ENCODE data around the gene LAMB3. TPM values are rescaled to one million over a fixed set of nuclear protein-coding genes. Genes with fewer than 3 reads are reported as not detected.

LAMB3 gene
- total RNA-seq, 1 experiment from 2014 or later = 473 TPM

- ChIA-PET POLR2A (ENCODE audit: unreplicated experiment) (interaction anchor here (0.6 kb wide), 1 partner anchor 759 kb away, joined by 3 read pairs; no protein-coding TSS in a partner anchor), CTCF (no interaction called here)
- H3K9me3 ChIP-seq (ENCODE audit: low read length) = no peaks in the 10 kb centered on the region
- no peak for TF ChIP-seq EZH2 (IDR thresholded peaks at IDR 0.05; ENCODE audit: low read length, unreplicated experiment)
- TF ChIP-seq EZH2phosphoT487 (IDR thresholded peaks at IDR 0.05; ENCODE audit: borderline replicate concordance, low read length) = no peak
- no peak for TF ChIP-seq CTCF (conservative IDR thresholded peaks at IDR 0.05; ENCODE audit: low read depth, low read length)
- H2AFZ ChIP-seq (ENCODE audit: low read length) = no peak overlapping the region
- intact Hi-C loops (cut with micrococcal nuclease) = no loop called here
- ATAC-seq (no peak), DNase-seq (no peak)
- no peak overlapping the region for H3K4me3 ChIP-seq (ENCODE audit: low read length)
- peaks cover 19% of the 10 kb centered on the region for H3K4me1 ChIP-seq (ENCODE audit: insufficient read depth, low read length)
- no peaks in the 10 kb centered on the region for H3K79me2 ChIP-seq (ENCODE audit: low read length)
- no peak overlapping the region for H3K4me2 ChIP-seq (ENCODE audit: low read length)
- H3K27ac ChIP-seq (ENCODE audit: low read length) = no peak overlapping the region
- peaks cover 31% of the 10 kb centered on the region for H3F3A ChIP-seq (ENCODE audit: low read length, unreplicated experiment)
- 0 out of 2 replicates have a peak, but pooled peaks cover 9% of the 10 kb centered on the region for H4K20me1 ChIP-seq (ENCODE audit: low read length)
- no peaks in the 10 kb centered on the region for H3K9me2 ChIP-seq (replicated peaks; ENCODE audit: low read length)
- peaks cover 43% of the 10 kb centered on the region for H3K36me3 ChIP-seq (ENCODE audit: low read depth, low read length)
- H3K9ac ChIP-seq (ENCODE audit: low read length) = no peak overlapping the region
- BruUV-seq (replicated peaks) = no TSS peak
- H3K27me3 ChIP-seq (ENCODE audit: low read length) = no peaks in the 10 kb centered on the region
Observed at GRCh38 chr1:209612646-209613399, 39.4 kb downstream of the LAMB3 start.

- intact Hi-C loops (cut with micrococcal nuclease) = no loop called here
- TF ChIP-seq EZH2phosphoT487 (IDR thresholded peaks at IDR 0.05; ENCODE audit: borderline replicate concordance, low read length) (no peak), CTCF (conservative IDR thresholded peaks at IDR 0.05; ENCODE audit: low read depth, low read length) (peak; percentile 41)
- Histone ChIP-seq H2AFZ (ENCODE audit: low read length) (no peak overlapping the region), H3K9ac (ENCODE audit: low read length) (no peak overlapping the region), H3K4me2 (ENCODE audit: low read length) (no peak overlapping the region), H3K9me2 (replicated peaks; ENCODE audit: low read length) (no peaks in the 10 kb centered on the region), H3K4me3 (ENCODE audit: low read length) (no peak overlapping the region), H3K9me3 (ENCODE audit: low read length) (no peaks in the 10 kb centered on the region), H3K27ac (ENCODE audit: low read length) (no peak overlapping the region), H3F3A (ENCODE audit: low read length, unreplicated experiment) (peaks cover 31% of the 10 kb centered on the region), H3K4me1 (ENCODE audit: insufficient read depth, low read length) (peaks cover 27% of the 10 kb centered on the region), H3K27me3 (ENCODE audit: low read length) (no peaks in the 10 kb centered on the region), H4K20me1 (ENCODE audit: low read length) (0 out of 2 replicates have a peak, but pooled peaks cover 8% of the 10 kb centered on the region), H3K36me3 (ENCODE audit: low read depth, low read length) (peaks cover 34% of the 10 kb centered on the region), H3K79me2 (ENCODE audit: low read length) (no peaks in the 10 kb centered on the region)
- ATAC-seq = no peak
- POLR2A ChIA-PET (ENCODE audit: unreplicated experiment) = no interaction called here
- BruUV-seq (replicated peaks) = TSS peak; percentile 11
- CTCF ChIA-PET = no interaction called here
- DNase-seq = no peak
Observed at GRCh38 chr1:209611771-209612570, 40.3 kb downstream of the LAMB3 start.

- ChIA-PET CTCF (no interaction called here), POLR2A (ENCODE audit: unreplicated experiment) (no interaction called here)
- Histone ChIP-seq H2AFZ (ENCODE audit: low read length) (no peak overlapping the region), H3K4me2 (ENCODE audit: low read length) (no peak overlapping the region), H3K27me3 (ENCODE audit: low read length) (no peaks in the 10 kb centered on the region), H4K20me1 (ENCODE audit: low read length) (0 out of 2 replicates have a peak, but pooled peaks cover 8% of the 10 kb centered on the region), H3K36me3 (ENCODE audit: low read depth, low read length) (peaks cover 20% of the 10 kb centered on the region), H3F3A (ENCODE audit: low read length, unreplicated experiment) (peaks cover 26% of the 10 kb centered on the region), H3K9me3 (ENCODE audit: low read length) (no peaks in the 10 kb centered on the region), H3K79me2 (ENCODE audit: low read length) (no peaks in the 10 kb centered on the region), H3K9ac (ENCODE audit: low read length) (no peak overlapping the region), H3K9me2 (replicated peaks; ENCODE audit: low read length) (no peaks in the 10 kb centered on the region), H3K4me3 (ENCODE audit: low read length) (no peak overlapping the region), H3K27ac (ENCODE audit: low read length) (no peak overlapping the region), H3K4me1 (ENCODE audit: insufficient read depth, low read length) (peaks cover 29% of the 10 kb centered on the region)
- TF ChIP-seq EZH2phosphoT487 (IDR thresholded peaks at IDR 0.05; ENCODE audit: borderline replicate concordance, low read length) = no peak
- TF ChIP-seq EZH2 (IDR thresholded peaks at IDR 0.05; ENCODE audit: low read length, unreplicated experiment) = no peak
- TF ChIP-seq CTCF (conservative IDR thresholded peaks at IDR 0.05; ENCODE audit: low read depth, low read length) = no peak
- DNase-seq (no peak), ATAC-seq (no peak)
- intact Hi-C loops (cut with micrococcal nuclease) = no loop called here
- BruUV-seq (replicated peaks) = no TSS peak
Observed at GRCh38 chr1:209610631-209610905, 41.7 kb downstream of the LAMB3 start.

Measured in PC-3 (cell line).